IPS DF 6.9 (cell line): Measurements from ENCODE around the gene SRXN1.
A peak's percentile ranks its signal among the peaks of the same experiment; 100 is the strongest.

Experiments used
- DNase-seq: peaks from one replicate; pipeline ENCODE4 v3.0.0-alpha.2; 2013; ENCODE audit warnings: low read depth, low spot score
- H3K27ac ChIP-seq: one replicate; pipeline ENCODE4 v1.5.1; 2013; ENCODE audit warnings: low read length, control low read depth
- H3K27me3 ChIP-seq: 2 replicates; pipeline ENCODE4 v1.6.1; 2013; ENCODE audit warnings: mild to moderate bottlenecking, low read length; ENCODE audit not compliant: control insufficient read depth, insufficient read depth
- H3K36me3 ChIP-seq: 2 replicates; pipeline ENCODE4 v1.6.1; 2013; ENCODE audit warnings: low read length; ENCODE audit not compliant: control insufficient read depth, insufficient read depth
- H3K4me1 ChIP-seq: 2 replicates; pipeline ENCODE4 v1.6.1; 2013; ENCODE audit warnings: low read length; ENCODE audit not compliant: control insufficient read depth, insufficient read depth
- H3K4me3 ChIP-seq: 2 replicates; pipeline ENCODE4 v1.5.1; 2013; ENCODE audit warnings: mild to moderate bottlenecking, low read length
- H3K9me3 ChIP-seq: 2 replicates; pipeline ENCODE4 v1.6.1; 2013; ENCODE audit warnings: low read length, inconsistent platforms; ENCODE audit not compliant: control insufficient read depth, insufficient read depth
- WGBS: extraction: QIAGEN DNeasy Blood & Tissue Kit; methylation state at CpG from one replicate; pipeline ENCODE4 v1.1.7; 2013; ENCODE audit warnings: mixed read lengths, missing lambda C conversion rate; ENCODE audit not compliant: insufficient read length, insufficient coverage; 5-methylcytosine and 5-hydroxymethylcytosine counted together

SRXN1 gene

DNA sequence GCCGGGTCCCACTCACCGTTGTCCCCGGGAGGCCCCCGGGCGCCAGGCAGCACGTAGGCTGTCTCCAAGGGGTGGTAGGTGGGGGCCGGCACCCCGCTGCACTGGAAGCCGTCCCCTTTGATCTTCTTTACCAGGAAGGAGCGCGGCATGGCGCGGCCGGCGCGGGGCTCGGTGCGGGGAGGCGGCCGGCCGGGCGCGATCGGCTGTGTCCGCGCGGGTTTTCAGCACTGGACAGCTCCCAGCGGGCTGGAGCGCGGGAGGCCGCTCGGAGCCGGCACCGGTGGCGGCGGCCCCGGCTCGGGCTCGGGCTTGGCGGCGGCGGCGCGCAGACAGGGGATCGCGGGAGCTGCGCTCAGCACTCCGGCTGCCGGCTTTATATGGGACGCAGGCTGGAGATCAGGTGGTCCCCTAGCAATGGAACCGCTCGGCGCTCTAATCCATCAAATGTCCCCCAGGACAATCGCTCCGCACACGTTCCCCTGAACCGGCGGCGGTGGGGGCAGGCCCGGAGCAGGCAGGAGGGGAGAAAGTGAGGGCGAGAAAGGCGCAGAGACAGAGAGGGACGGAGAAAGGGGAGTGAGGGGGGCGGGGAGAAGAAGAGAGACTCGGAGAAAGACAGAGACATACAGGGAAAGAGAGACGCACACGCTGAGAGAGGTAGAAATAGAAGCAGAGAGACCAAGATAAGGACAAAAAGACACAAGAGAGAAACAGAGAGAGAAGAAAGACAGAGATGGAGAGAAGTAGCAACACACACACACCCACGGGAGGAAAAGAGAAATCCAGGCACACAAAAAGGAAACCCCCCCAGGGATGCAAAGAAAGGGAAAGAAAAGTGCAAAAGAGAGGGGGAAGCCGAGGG lies 22.7 kb upstream of the SRXN1 start, which contains the start of gene SCRT2:
Gene SCRT2, minus strand, starts transcription at position 350 of the 862 bp plus-strand sequence. Its CDS starts 201 bp downstream, at position 149.
- no peaks in the 10 kb centered on the region for H3K9me3 ChIP-seq
- peaks cover 3% of the 10 kb centered on the region; the same call in 1 of the 2 replicates for H3K27me3 ChIP-seq
- H3K27ac ChIP-seq: no peak within 1 kb of the TSS
- no CpG with 5 or more reads among the region's 69 CpGs for WGBS
- no peaks in the 10 kb centered on the region for H3K36me3 ChIP-seq
- peak within 1 kb of the TSS; percentile 25; the same call in 1 of the 2 replicates for H3K4me3 ChIP-seq
- H3K4me1 ChIP-seq: peaks cover 4% of the 10 kb centered on the region; the same call in 1 of the 2 replicates
- DNase-seq: no peak

GRCh38 chr20:675033-675452 lies 22.0 kb upstream of the SRXN1 start:
- Histone ChIP-seq H3K36me3 (no peaks in the 10 kb centered on the region), H3K27ac (no peak overlapping the region), H3K9me3 (no peaks in the 10 kb centered on the region), H3K27me3 (peaks cover 3% of the 10 kb centered on the region; the same call in 1 of the 2 replicates), H3K4me1 (peaks cover 4% of the 10 kb centered on the region; the same call in 1 of the 2 replicates), H3K4me3 (peak overlapping the region; percentile 25; the same call in 1 of the 2 replicates)
- no CpG with 5 or more reads among the region's 25 CpGs for WGBS
- no peak for DNase-seq

- no CpG with 5 or more reads among the region's 3 CpGs for WGBS
- Histone ChIP-seq H3K9me3 (no peaks in the 10 kb centered on the region), H3K36me3 (no peaks in the 10 kb centered on the region), H3K4me1 (peaks cover 6% of the 10 kb centered on the region), H3K27ac (no peak overlapping the region), H3K4me3 (no peak overlapping the region), H3K27me3 (peaks cover 3% of the 10 kb centered on the region; the same call in 1 of the 2 replicates)
- DNase-seq: no peak
Observed at GRCh38 chr20:673603-674001, 20.6 kb upstream of the SRXN1 start.

GRCh38 chr20:672963-673602 lies 20.1 kb upstream of the SRXN1 start:
- no peak for DNase-seq
- Histone ChIP-seq H3K9me3 (no peaks in the 10 kb centered on the region), H3K27ac (no peak overlapping the region), H3K27me3 (peaks cover 3% of the 10 kb centered on the region; the same call in 1 of the 2 replicates), H3K4me1 (peaks cover 6% of the 10 kb centered on the region), H3K36me3 (no peaks in the 10 kb centered on the region), H3K4me3 (no peak overlapping the region)
- WGBS: no CpG with 5 or more reads among the region's 7 CpGs

GRCh38 chr20:671252-672030 lies 18.4 kb upstream of the SRXN1 start:
- Histone ChIP-seq H3K9me3 (no peaks in the 10 kb centered on the region), H3K36me3 (no peaks in the 10 kb centered on the region), H3K27me3 (no peaks in the 10 kb centered on the region; the same call in 1 of the 2 replicates), H3K27ac (no peak overlapping the region), H3K4me3 (no peak overlapping the region), H3K4me1 (peaks cover 3% of the 10 kb centered on the region; the same call in 1 of the 2 replicates)
- no CpG with 5 or more reads among the region's 9 CpGs for WGBS
- DNase-seq: no peak

- Histone ChIP-seq H3K4me1 (peaks cover 6% of the 10 kb centered on the region), H3K4me3 (no peak overlapping the region), H3K27me3 (no peaks in the 10 kb centered on the region; the same call in 1 of the 2 replicates), H3K27ac (no peak overlapping the region), H3K9me3 (no peaks in the 10 kb centered on the region), H3K36me3 (no peaks in the 10 kb centered on the region)
- DNase-seq: no peak
- no CpG with 5 or more reads among the region's 7 CpGs for WGBS
Observed at GRCh38 chr20:669573-669972, 16.6 kb upstream of the SRXN1 start.

DNA sequence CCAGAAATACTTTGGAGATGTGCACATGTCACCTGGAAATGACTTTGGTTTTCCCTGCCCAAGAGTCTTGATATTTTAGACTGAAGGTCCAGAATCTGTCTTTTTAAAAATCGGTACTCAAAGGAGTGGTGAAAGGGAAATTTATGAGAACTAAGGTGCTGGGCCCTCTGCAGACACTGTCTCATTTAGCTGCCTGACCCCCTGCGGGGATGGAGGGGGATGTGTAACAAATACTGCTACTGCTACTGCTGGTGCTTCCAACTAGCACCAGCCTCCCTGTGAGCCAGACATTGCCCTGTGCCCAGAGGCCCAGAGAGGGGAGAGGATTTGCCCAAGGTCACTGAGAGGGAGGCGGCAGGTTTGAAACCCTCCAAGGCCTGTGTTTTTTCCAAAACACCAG lies 15.6 kb upstream of the SRXN1 start:
- H3K4me1 ChIP-seq: peaks cover 6% of the 10 kb centered on the region
- no peaks in the 10 kb centered on the region for H3K27me3 ChIP-seq
- H3K4me3 ChIP-seq: no peak overlapping the region
- H3K9me3 ChIP-seq: no peaks in the 10 kb centered on the region
- no peak for DNase-seq
- H3K36me3 ChIP-seq: no peaks in the 10 kb centered on the region
- no peak overlapping the region for H3K27ac ChIP-seq
- no CpG with 5 or more reads among the region's 3 CpGs for WGBS

DNA sequence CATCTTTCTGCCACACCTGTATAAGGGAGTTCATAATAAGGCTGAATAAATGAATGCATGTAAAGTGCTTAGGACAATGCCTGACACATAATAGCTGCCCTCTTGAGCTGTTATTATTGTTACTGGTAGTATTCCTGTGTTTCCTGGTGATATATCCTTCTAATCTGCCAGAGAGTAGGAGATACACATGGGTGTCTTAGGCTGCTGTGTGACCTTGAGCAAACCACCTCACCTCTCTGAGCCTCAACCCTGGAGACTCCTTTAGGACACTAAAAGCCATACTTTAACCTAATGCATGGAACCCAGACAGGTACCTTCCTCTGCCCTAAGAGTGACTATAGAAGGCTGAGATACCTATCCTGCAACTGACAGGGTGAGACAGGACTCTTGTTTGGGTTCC lies 15.1 kb upstream of the SRXN1 start:
- no peaks in the 10 kb centered on the region for H3K36me3 ChIP-seq
- DNase-seq: no peak
- no peaks in the 10 kb centered on the region for H3K27me3 ChIP-seq
- no peak overlapping the region for H3K4me3 ChIP-seq
- peaks cover 6% of the 10 kb centered on the region for H3K4me1 ChIP-seq
- no peaks in the 10 kb centered on the region for H3K9me3 ChIP-seq
- no peak overlapping the region for H3K27ac ChIP-seq

- Histone ChIP-seq H3K4me3 (no peak overlapping the region), H3K9me3 (no peaks in the 10 kb centered on the region), H3K4me1 (peaks cover 5% of the 10 kb centered on the region), H3K27me3 (no peaks in the 10 kb centered on the region), H3K36me3 (no peaks in the 10 kb centered on the region), H3K27ac (no peak overlapping the region)
- WGBS: no CpG with 5 or more reads among the region's 9 CpGs
- DNase-seq: no peak
Observed at GRCh38 chr20:667351-668034, 14.5 kb upstream of the SRXN1 start.
